K562 treated with DMSO at 1 percent for 24 hours (cell line): ENCODE results near the gene KIF21A. TPM values are rescaled to one million over a fixed set of nuclear protein-coding genes. Genes with fewer than 3 reads are reported as not detected.

Source experiments
- total RNA-seq: library from RNA; unstranded; fragments of 300-600 nt; gene quantifications from 2 replicates; pipeline ENCODE4 v1.2.3, GENCODE V29; 2022; ENCODE audit warnings: low read depth; ENCODE audit not compliant: insufficient read depth

Gene KIF21A, protein sequence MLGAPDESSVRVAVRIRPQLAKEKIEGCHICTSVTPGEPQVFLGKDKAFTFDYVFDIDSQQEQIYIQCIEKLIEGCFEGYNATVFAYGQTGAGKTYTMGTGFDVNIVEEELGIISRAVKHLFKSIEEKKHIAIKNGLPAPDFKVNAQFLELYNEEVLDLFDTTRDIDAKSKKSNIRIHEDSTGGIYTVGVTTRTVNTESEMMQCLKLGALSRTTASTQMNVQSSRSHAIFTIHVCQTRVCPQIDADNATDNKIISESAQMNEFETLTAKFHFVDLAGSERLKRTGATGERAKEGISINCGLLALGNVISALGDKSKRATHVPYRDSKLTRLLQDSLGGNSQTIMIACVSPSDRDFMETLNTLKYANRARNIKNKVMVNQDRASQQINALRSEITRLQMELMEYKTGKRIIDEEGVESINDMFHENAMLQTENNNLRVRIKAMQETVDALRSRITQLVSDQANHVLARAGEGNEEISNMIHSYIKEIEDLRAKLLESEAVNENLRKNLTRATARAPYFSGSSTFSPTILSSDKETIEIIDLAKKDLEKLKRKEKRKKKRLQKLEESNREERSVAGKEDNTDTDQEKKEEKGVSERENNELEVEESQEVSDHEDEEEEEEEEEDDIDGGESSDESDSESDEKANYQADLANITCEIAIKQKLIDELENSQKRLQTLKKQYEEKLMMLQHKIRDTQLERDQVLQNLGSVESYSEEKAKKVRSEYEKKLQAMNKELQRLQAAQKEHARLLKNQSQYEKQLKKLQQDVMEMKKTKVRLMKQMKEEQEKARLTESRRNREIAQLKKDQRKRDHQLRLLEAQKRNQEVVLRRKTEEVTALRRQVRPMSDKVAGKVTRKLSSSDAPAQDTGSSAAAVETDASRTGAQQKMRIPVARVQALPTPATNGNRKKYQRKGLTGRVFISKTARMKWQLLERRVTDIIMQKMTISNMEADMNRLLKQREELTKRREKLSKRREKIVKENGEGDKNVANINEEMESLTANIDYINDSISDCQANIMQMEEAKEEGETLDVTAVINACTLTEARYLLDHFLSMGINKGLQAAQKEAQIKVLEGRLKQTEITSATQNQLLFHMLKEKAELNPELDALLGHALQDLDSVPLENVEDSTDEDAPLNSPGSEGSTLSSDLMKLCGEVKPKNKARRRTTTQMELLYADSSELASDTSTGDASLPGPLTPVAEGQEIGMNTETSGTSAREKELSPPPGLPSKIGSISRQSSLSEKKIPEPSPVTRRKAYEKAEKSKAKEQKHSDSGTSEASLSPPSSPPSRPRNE (N-terminal part only)
- total RNA-seq: 12.9 and 14.0 TPM in 2 replicates

DNA sequence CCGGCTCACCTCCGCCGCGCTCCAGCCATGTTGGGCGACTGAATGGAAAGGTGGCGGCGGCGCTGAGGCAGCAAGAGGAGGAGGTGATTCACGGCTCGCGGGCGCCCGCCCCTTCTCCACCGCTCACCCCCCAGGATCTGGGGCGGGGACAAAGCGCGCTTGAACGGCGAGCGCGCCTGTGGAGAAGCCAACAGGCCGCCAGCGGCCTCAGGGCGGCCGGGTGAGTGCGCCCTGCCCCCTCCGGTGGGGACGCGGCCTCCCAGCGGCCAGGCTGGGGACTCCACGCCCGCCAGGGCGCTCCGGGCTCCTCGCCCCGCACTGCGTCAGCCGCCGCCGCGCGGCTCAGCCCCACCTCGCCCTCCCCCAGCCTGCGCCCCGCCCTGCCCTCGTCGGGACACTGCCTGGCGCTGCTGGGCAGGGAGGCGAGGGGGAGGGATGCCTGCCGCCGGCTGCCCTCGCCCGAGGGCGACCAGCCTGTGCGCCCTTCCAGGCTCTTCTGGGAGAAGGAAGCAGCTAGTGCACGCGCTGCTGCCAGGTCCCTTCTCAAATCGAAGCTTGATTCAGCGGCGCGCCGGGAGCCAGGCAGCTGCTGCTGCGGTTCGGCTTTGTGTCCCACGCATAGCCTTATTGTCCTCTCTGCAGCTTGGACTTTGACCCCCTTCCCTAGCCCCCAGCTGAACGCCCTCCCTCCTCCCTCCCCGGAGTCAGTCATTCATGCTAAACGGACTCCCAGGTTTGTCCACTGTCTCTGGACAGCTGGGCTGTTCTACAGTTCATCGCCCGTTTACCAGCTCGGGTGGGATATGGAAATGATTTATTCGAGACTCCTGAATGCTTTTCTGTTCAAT is at the start of gene KIF21A:
Gene KIF21A (minus strand): TSS at position 40 of the 848 bp plus-strand sequence. CDS start 150 bp downstream, outside the sequence.

Other genes with a start within 250 kb of the KIF21A start
- 0.17 and 0.19 TPM in 2 replicates for gene ABCD2, start 176.7 kb upstream of the KIF21A start, total RNA-seq